ENCODE measurements around the gene PROSER2.

GRCh38 chr10:11913079-11913641 is 90.0 kb downstream of the PROSER2 start:
- no peak for TF ChIP-seq EZH2phosphoT487 (IDR thresholded peaks at IDR 0.05; ENCODE audit: low read length)
- TF ChIP-seq EZH2 (optimal IDR thresholded peaks at IDR 0.05; ENCODE audit: low read depth, low read length), result no peak

All from MM.1S (cell line).